NT2/D1 (cell line): ENCODE data around the gene RASAL2.

ENCODE experiments used
- SUZ12 ChIP-seq: IDR thresholded peaks from 2 replicates; pipeline ENCODE4 v1.6.1; 2011; ENCODE audit not compliant: insufficient read length, insufficient read depth; ENCODE audit errors: extremely low read depth
- YY1 ChIP-seq: IDR thresholded peaks from 2 replicates; pipeline ENCODE4 v1.6.1; 2011; ENCODE audit not compliant: insufficient read length, insufficient read depth
- ZNF274 ChIP-seq: IDR thresholded peaks from 2 replicates; pipeline ENCODE4 v1.6.1; 2011; ENCODE audit warnings: mild to moderate bottlenecking, low read depth, low read length

- TF ChIP-seq YY1: no peak
- TF ChIP-seq ZNF274: no peak
- TF ChIP-seq SUZ12: no peak
Observed at GRCh38 chr1:178512566-178513277, 418.8 kb downstream of the RASAL2 start, which contains the start of gene TEX35.
